Measurements from ENCODE around the gene GCK.
"Not testable (repeated sequence)": the region's sequence is repeated elsewhere in the genome, so short reads cannot be mapped to it uniquely, and the experiment has no call there.

GCK gene

GRCh38 chr7:44180631-44181030 lies 8.6 kb downstream of the GCK start:
- H3K9me3 ChIP-seq (ENCODE audit: control insufficient read depth in 2 of 2, low read length in 2 of 2) = no peaks in the 10 kb centered on the region
- H3K9ac ChIP-seq (ENCODE audit: low read depth in 1 of 2, low read length in 2 of 2) = no peak overlapping the region
- H3K27me3 ChIP-seq (ENCODE audit: control insufficient read depth in 2 of 2, insufficient read depth in 2 of 2, low read length in 2 of 2) = peaks cover 0 to 8% of the 10 kb centered on the region in 2 donors
- no peaks in the 10 kb centered on the region for H3K36me3 ChIP-seq (ENCODE audit: control insufficient read depth in 2 of 2, insufficient read depth in 2 of 2, low read length in 2 of 2)
- H3K4me1 ChIP-seq (ENCODE audit: control insufficient read depth in 2 of 2, insufficient read depth in 2 of 2, low read length in 2 of 2) = no peaks in the 10 kb centered on the region
- H3K4me3 ChIP-seq (ENCODE audit: low read length in 2 of 2) = no peak overlapping the region
- H3K27ac ChIP-seq (ENCODE audit: low read depth in 2 of 2, low read length in 2 of 2) = no peak overlapping the region

DNA sequence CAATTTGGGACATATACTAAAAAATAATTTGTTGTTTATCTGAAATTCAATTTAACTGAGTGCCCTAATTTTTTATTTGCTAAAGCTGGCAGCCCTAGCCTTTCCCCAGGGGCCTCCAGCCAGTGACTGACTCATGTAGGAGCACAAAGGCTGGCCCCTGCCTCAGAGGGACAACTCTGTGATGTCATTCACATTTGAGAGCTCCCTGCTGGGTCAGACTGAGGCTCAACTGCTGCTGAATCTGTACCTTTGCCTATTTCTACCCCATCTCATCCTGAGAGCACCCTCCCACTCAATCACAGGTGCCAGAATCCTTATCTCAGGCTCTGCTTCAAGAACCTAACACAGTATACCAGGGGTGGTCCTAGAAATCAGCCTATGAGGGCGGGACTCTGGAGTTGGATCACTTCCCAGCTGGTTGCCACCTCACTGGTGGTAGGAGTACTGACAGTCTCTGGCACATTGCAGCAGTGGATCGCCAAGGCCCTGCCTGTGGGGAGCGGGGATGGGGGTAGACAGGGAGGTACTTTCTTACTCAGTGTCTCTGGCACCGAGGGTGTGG lies 11.6 kb downstream of the GCK start:
- Histone ChIP-seq H3K9me3 (ENCODE audit: control insufficient read depth in 2 of 2, low read length in 2 of 2) (no peaks in the 10 kb centered on the region), H3K36me3 (ENCODE audit: control insufficient read depth in 2 of 2, insufficient read depth in 2 of 2, low read length in 2 of 2) (no peaks in the 10 kb centered on the region), H3K27ac (ENCODE audit: low read depth in 2 of 2, low read length in 2 of 2) (no peak overlapping the region), H3K4me3 (ENCODE audit: low read length in 2 of 2) (no peak overlapping the region), H3K4me1 (ENCODE audit: control insufficient read depth in 2 of 2, insufficient read depth in 2 of 2, low read length in 2 of 2) (no peaks in the 10 kb centered on the region), H3K27me3 (ENCODE audit: control insufficient read depth in 2 of 2, insufficient read depth in 2 of 2, low read length in 2 of 2) (peaks cover 0 to 7% of the 10 kb centered on the region in 2 donors), H3K9ac (ENCODE audit: low read depth in 1 of 2, low read length in 2 of 2) (no peak overlapping the region)

- no peaks in the 10 kb centered on the region for H3K4me1 ChIP-seq (ENCODE audit: control insufficient read depth in 2 of 2, insufficient read depth in 2 of 2, low read length in 2 of 2)
- no peak overlapping the region for H3K9ac ChIP-seq (ENCODE audit: low read depth in 1 of 2, low read length in 2 of 2)
- H3K9me3 ChIP-seq (ENCODE audit: control insufficient read depth in 2 of 2, low read length in 2 of 2) = no peaks in the 10 kb centered on the region
- no peak overlapping the region for H3K4me3 ChIP-seq (ENCODE audit: low read length in 2 of 2)
- no peak overlapping the region for H3K27ac ChIP-seq (ENCODE audit: low read depth in 2 of 2, low read length in 2 of 2)
- H3K27me3 ChIP-seq (ENCODE audit: control insufficient read depth in 2 of 2, insufficient read depth in 2 of 2, low read length in 2 of 2) = peaks cover 0 to 5% of the 10 kb centered on the region in 2 donors
- H3K36me3 ChIP-seq (ENCODE audit: control insufficient read depth in 2 of 2, insufficient read depth in 2 of 2, low read length in 2 of 2) = no peaks in the 10 kb centered on the region
Observed at GRCh38 chr7:44176486-44176885, 12.8 kb downstream of the GCK start.

GRCh38 chr7:44175730-44176129 lies 13.5 kb downstream of the GCK start:
- H3K27me3 ChIP-seq (ENCODE audit: control insufficient read depth in 2 of 2, insufficient read depth in 2 of 2, low read length in 2 of 2) = peaks cover 0 to 5% of the 10 kb centered on the region in 2 donors
- no peaks in the 10 kb centered on the region for H3K36me3 ChIP-seq (ENCODE audit: control insufficient read depth in 2 of 2, insufficient read depth in 2 of 2, low read length in 2 of 2)
- H3K4me1 ChIP-seq (ENCODE audit: control insufficient read depth in 2 of 2, insufficient read depth in 2 of 2, low read length in 2 of 2) = no peaks in the 10 kb centered on the region
- H3K9ac ChIP-seq (ENCODE audit: low read depth in 1 of 2, low read length in 2 of 2) = no peak overlapping the region
- no peak overlapping the region for H3K27ac ChIP-seq (ENCODE audit: low read depth in 2 of 2, low read length in 2 of 2)
- H3K9me3 ChIP-seq (ENCODE audit: control insufficient read depth in 2 of 2, low read length in 2 of 2) = no peaks in the 10 kb centered on the region
- no peak overlapping the region for H3K4me3 ChIP-seq (ENCODE audit: low read length in 2 of 2)

- H3K27ac ChIP-seq (ENCODE audit: low read depth in 2 of 2, low read length in 2 of 2); H3K9ac ChIP-seq (ENCODE audit: low read depth in 1 of 2, low read length in 2 of 2); H3K27me3 ChIP-seq (ENCODE audit: control insufficient read depth in 2 of 2, insufficient read depth in 2 of 2, low read length in 2 of 2); H3K36me3 ChIP-seq (ENCODE audit: control insufficient read depth in 2 of 2, insufficient read depth in 2 of 2, low read length in 2 of 2); H3K4me1 ChIP-seq (ENCODE audit: control insufficient read depth in 2 of 2, insufficient read depth in 2 of 2, low read length in 2 of 2); H3K4me3 ChIP-seq (ENCODE audit: low read length in 2 of 2); H3K9me3 ChIP-seq (ENCODE audit: control insufficient read depth in 2 of 2, low read length in 2 of 2): not testable (repeated sequence)
Observed at GRCh38 chr7:44174694-44174948, 14.6 kb downstream of the GCK start.

DNA sequence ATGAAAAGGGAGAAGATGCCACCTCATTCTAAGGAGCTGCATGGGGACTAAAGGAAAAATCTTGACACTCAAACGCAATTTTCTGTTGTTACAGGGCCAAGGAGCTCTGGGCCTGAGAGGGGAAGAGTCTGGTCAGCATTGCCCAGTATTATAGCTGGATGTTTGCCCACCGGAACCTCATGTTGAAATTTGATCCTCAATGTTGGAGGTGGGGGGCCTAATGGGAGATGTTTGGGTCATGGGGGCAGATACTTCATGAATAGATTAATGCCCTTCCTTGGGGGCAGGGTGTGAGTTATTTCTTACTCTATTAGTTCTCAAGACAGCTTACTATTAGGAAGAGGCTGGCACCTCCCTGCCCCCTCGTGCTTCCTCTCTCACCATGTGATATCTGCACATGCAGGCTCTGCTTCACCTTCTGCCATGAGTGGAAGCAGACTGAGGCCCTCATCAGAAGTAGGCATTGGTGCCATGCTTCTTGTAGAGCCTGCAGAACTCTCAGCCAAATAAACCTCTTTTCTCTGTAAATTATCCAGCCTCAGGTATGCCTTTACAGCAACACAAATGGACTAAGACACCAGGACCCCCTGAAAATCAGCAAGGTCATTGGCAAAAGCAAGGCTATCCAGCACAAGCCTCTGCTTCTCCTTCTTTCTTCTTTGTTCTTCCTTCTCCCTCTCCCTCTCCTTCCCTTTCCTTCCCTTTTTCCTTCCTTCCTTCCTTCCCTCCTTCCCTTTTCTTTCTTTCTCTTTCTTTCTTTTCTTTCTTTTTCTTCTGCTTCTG lies 15.1 kb downstream of the GCK start:
- Histone ChIP-seq H3K4me3 (ENCODE audit: low read length in 2 of 2) (no peak overlapping the region), H3K4me1 (ENCODE audit: control insufficient read depth in 2 of 2, insufficient read depth in 2 of 2, low read length in 2 of 2) (no peaks in the 10 kb centered on the region), H3K9me3 (ENCODE audit: control insufficient read depth in 2 of 2, low read length in 2 of 2) (no peaks in the 10 kb centered on the region), H3K36me3 (ENCODE audit: control insufficient read depth in 2 of 2, insufficient read depth in 2 of 2, low read length in 2 of 2) (no peaks in the 10 kb centered on the region), H3K9ac (ENCODE audit: low read depth in 1 of 2, low read length in 2 of 2) (no peak overlapping the region), H3K27me3 (ENCODE audit: control insufficient read depth in 2 of 2, insufficient read depth in 2 of 2, low read length in 2 of 2) (peaks cover 0 to under 1% of the 10 kb centered on the region in 2 donors), H3K27ac (ENCODE audit: low read depth in 2 of 2, low read length in 2 of 2) (no peak overlapping the region)

GRCh38 chr7:44172803-44173424 lies 16.3 kb downstream of the GCK start:
- Histone ChIP-seq H3K27ac (ENCODE audit: low read depth in 2 of 2, low read length in 2 of 2) (no peak overlapping the region), H3K36me3 (ENCODE audit: control insufficient read depth in 2 of 2, insufficient read depth in 2 of 2, low read length in 2 of 2) (no peaks in the 10 kb centered on the region), H3K9ac (ENCODE audit: low read depth in 1 of 2, low read length in 2 of 2) (no peak overlapping the region), H3K4me3 (ENCODE audit: low read length in 2 of 2) (no peak overlapping the region), H3K27me3 (ENCODE audit: control insufficient read depth in 2 of 2, insufficient read depth in 2 of 2, low read length in 2 of 2) (no peaks in the 10 kb centered on the region), H3K9me3 (ENCODE audit: control insufficient read depth in 2 of 2, low read length in 2 of 2) (no peaks in the 10 kb centered on the region), H3K4me1 (ENCODE audit: control insufficient read depth in 2 of 2, insufficient read depth in 2 of 2, low read length in 2 of 2) (no peaks in the 10 kb centered on the region)

DNA sequence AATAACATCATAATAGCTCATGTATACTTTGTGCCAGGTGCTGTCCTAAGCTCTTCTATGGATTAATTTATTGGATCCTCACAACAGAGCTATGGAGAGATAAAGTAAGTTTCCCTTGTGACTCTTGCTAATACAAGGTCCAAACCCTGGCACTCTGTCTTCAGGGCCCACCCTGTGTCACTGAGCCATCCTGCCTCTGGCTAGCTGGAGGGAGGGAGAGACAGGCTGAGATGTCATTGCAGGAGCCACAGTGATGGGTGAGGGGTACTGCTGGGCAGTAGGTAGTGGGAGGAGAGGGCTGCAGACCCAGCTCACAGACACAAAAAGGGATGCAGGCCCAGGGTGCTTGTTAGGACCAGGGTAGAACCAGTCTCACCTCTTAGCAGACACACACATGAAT lies 16.9 kb downstream of the GCK start:
- no peaks in the 10 kb centered on the region for H3K9me3 ChIP-seq (ENCODE audit: control insufficient read depth in 2 of 2, low read length in 2 of 2)
- H3K27ac ChIP-seq (ENCODE audit: low read depth in 2 of 2, low read length in 2 of 2) = no peak overlapping the region
- H3K4me1 ChIP-seq (ENCODE audit: control insufficient read depth in 2 of 2, insufficient read depth in 2 of 2, low read length in 2 of 2) = no peaks in the 10 kb centered on the region

GRCh38 chr7:44171901-44172300 lies 17.3 kb downstream of the GCK start:
- not testable (repeated sequence) for H3K27ac ChIP-seq (ENCODE audit: low read depth in 2 of 2, low read length in 2 of 2); H3K27me3 ChIP-seq (ENCODE audit: control insufficient read depth in 2 of 2, insufficient read depth in 2 of 2, low read length in 2 of 2); H3K9me3 ChIP-seq (ENCODE audit: control insufficient read depth in 2 of 2, low read length in 2 of 2); H3K9ac ChIP-seq (ENCODE audit: low read depth in 1 of 2, low read length in 2 of 2); H3K4me3 ChIP-seq (ENCODE audit: low read length in 2 of 2); H3K36me3 ChIP-seq (ENCODE audit: control insufficient read depth in 2 of 2, insufficient read depth in 2 of 2, low read length in 2 of 2); H3K4me1 ChIP-seq (ENCODE audit: control insufficient read depth in 2 of 2, insufficient read depth in 2 of 2, low read length in 2 of 2)

More for the DNA sequence above, 16.9 kb downstream of the GCK start:
- no peaks in the 10 kb centered on the region for H3K27me3 ChIP-seq (ENCODE audit: control insufficient read depth in 2 of 2, insufficient read depth in 2 of 2, low read length in 2 of 2)
- no peaks in the 10 kb centered on the region for H3K36me3 ChIP-seq (ENCODE audit: control insufficient read depth in 2 of 2, insufficient read depth in 2 of 2, low read length in 2 of 2)
- no peak overlapping the region for H3K9ac ChIP-seq (ENCODE audit: low read depth in 1 of 2, low read length in 2 of 2)
- no peak overlapping the region for H3K4me3 ChIP-seq (ENCODE audit: low read length in 2 of 2)

DNA sequence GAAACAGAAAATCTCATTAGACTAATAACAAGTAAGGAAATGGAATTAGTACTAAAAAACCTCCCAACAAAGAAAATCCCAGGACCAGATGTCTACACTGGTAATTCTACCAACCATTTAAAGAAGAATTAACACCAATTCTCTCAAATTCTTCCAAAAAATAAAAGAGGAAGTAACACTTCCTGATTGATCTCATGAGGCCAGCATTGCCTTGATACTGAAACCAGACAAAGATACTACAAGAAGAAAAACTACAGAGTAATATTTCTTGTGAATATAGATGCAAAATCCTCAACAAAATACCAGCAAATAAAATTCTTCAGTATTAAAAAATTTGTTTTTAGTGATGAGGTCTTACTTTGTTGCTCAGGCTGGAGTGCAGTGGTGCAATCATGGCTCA lies 21.3 kb downstream of the GCK start:
- no peak overlapping the region for H3K4me3 ChIP-seq (ENCODE audit: low read length in 2 of 2)
- no peak overlapping the region for H3K9ac ChIP-seq (ENCODE audit: low read depth in 1 of 2, low read length in 2 of 2)
- no peak overlapping the region for H3K27ac ChIP-seq (ENCODE audit: low read depth in 2 of 2, low read length in 2 of 2)
- H3K27me3 ChIP-seq (ENCODE audit: control insufficient read depth in 2 of 2, insufficient read depth in 2 of 2, low read length in 2 of 2) = no peaks in the 10 kb centered on the region
- no peaks in the 10 kb centered on the region for H3K9me3 ChIP-seq (ENCODE audit: control insufficient read depth in 2 of 2, low read length in 2 of 2)
- no peaks in the 10 kb centered on the region for H3K36me3 ChIP-seq (ENCODE audit: control insufficient read depth in 2 of 2, insufficient read depth in 2 of 2, low read length in 2 of 2)
- H3K4me1 ChIP-seq (ENCODE audit: control insufficient read depth in 2 of 2, insufficient read depth in 2 of 2, low read length in 2 of 2) = no peaks in the 10 kb centered on the region
